Activated CD8-positive, alpha-beta memory T cell treated with anti-CD3 and anti-CD28 coated beads, Interleukin-2, amount 50 U/mL, for 1 hour (primary cell): ENCODE measurements around the gene SPIRE1.
A peak's percentile ranks its signal among the peaks of the same experiment; 100 is the strongest.

Source experiments
- DNase-seq: peaks from one replicate; pipeline ENCODE4 v3.0.0-alpha.2; 2020; ENCODE audit errors: extremely low read depth

Gene SPIRE1

GRCh38 chr18:12657684-12658425, at the start of gene SPIRE1:
SPIRE1 (minus strand) TSS chr18:12658107; CDS start chr18:12657866, 241 bp downstream.
- no peak for DNase-seq

GRCh38 chr18:12703664-12704063, 45.8 kb upstream of the SPIRE1 start:
- DNase-seq = no peak

GRCh38 chr18:12703096-12703567, 45.2 kb upstream of the SPIRE1 start:
- DNase-seq = no peak

- DNase-seq = peak; percentile 57
Measured at GRCh38 chr18:12702221-12703095, 44.6 kb upstream of the SPIRE1 start, which contains the start of the genes CEP76 and PSMG2. CEP76 (minus strand) TSS chr18:12702723; CDS start chr18:12702548, 175 bp downstream. PSMG2 (plus strand) TSS chr18:12703042; CDS start chr18:12703108, 66 bp downstream.

GRCh38 chr18:12701161-12701560, 43.3 kb upstream of the SPIRE1 start:
- DNase-seq = no peak

- DNase-seq = no peak
Measured at GRCh38 chr18:12699747-12700146, 41.8 kb upstream of the SPIRE1 start.

GRCh38 chr18:12694032-12694431, 36.1 kb upstream of the SPIRE1 start:
- no peak for DNase-seq

GRCh38 chr18:12692206-12692605, 34.3 kb upstream of the SPIRE1 start:
- no peak for DNase-seq

- no peak for DNase-seq
Measured at GRCh38 chr18:12689256-12689850, 31.4 kb upstream of the SPIRE1 start.

- DNase-seq = no peak
Measured at GRCh38 chr18:12686100-12686499, 28.2 kb upstream of the SPIRE1 start.

- no peak for DNase-seq
Measured at GRCh38 chr18:12679183-12679786, 21.4 kb upstream of the SPIRE1 start.

- DNase-seq = no peak
Measured at GRCh38 chr18:12668041-12668440, 10.1 kb upstream of the SPIRE1 start.

GRCh38 chr18:12659904-12660605, 2.1 kb upstream of the SPIRE1 start:
- DNase-seq = no peak

- DNase-seq = no peak
Measured at GRCh38 chr18:12658426-12659138, 675 bp upstream of the SPIRE1 start.

GRCh38 chr18:12656938-12657683, 796 bp downstream of the SPIRE1 start:
- no peak for DNase-seq

- no peak for DNase-seq
Measured at GRCh38 chr18:12656605-12656937, 1.3 kb downstream of the SPIRE1 start.

- DNase-seq = no peak
Measured at GRCh38 chr18:12654971-12655370, 2.9 kb downstream of the SPIRE1 start.

GRCh38 chr18:12652861-12653401, 5.0 kb downstream of the SPIRE1 start:
- DNase-seq = no peak

GRCh38 chr18:12651651-12652050, 6.3 kb downstream of the SPIRE1 start:
- no peak for DNase-seq

- DNase-seq = no peak
Measured at GRCh38 chr18:12647773-12648172, 10.1 kb downstream of the SPIRE1 start.
